Trophoblast cell (in vitro differentiated cells and primary cell): Measurements from ENCODE around the gene PROS1.

Source experiments
- DNase-seq, 2 donors: peaks; one replicate each; pipeline ENCODE4 v3.0.0-alpha.2; 2016
- H2AFZ ChIP-seq: 2 replicates; pipeline ENCODE4 v1.6.1; 2013; ENCODE audit warnings: low read length, moderate library complexity, mild to moderate bottlenecking; ENCODE audit not compliant: insufficient read depth, poor library complexity
- H2AK5ac ChIP-seq: 2 replicates; pipeline ENCODE4 v1.6.1; 2013; ENCODE audit warnings: mild to moderate bottlenecking, low read length
- H2BK120ac ChIP-seq: 2 replicates; pipeline ENCODE4 v1.6.1; 2013; ENCODE audit warnings: low read length, mild to moderate bottlenecking, moderate library complexity; ENCODE audit not compliant: insufficient read depth, poor library complexity
- H2BK12ac ChIP-seq: 2 replicates; pipeline ENCODE4 v1.6.1; 2013; ENCODE audit warnings: mild to moderate bottlenecking, low read length, moderate library complexity
- H2BK5ac ChIP-seq: 2 replicates; pipeline ENCODE4 v1.6.1; 2013; ENCODE audit warnings: low read length, low read depth, moderate library complexity, mild to moderate bottlenecking; ENCODE audit not compliant: poor library complexity
- H3K14ac ChIP-seq: 2 replicates; pipeline ENCODE4 v1.6.1; 2013; ENCODE audit warnings: mild to moderate bottlenecking, low read length
- H3K18ac ChIP-seq: 2 replicates; pipeline ENCODE4 v1.6.1; 2013; ENCODE audit warnings: mild to moderate bottlenecking, low read length
- H3K23ac ChIP-seq: 2 replicates; pipeline ENCODE4 v1.6.1; 2013; ENCODE audit warnings: low read length
- H3K27ac ChIP-seq: 2 replicates; pipeline ENCODE4 v1.5.1; 2013; ENCODE audit warnings: low read depth, mild to moderate bottlenecking, inconsistent platforms, low read length, moderate library complexity
- H3K27me3 ChIP-seq: 2 replicates; pipeline ENCODE4 v1.6.1; 2013; ENCODE audit warnings: inconsistent platforms, mild to moderate bottlenecking, low read length, moderate library complexity; ENCODE audit not compliant: insufficient read depth
- H3K36me3 ChIP-seq, 2 experiments: 1 replicate in 1 of 2; 2 replicates in 1 of 2; pipeline ENCODE4 v1.6.1; 2013; ENCODE audit warnings: low read length in 2 of 2, mild to moderate bottlenecking in 2 of 2, moderate library complexity in 1 of 2; ENCODE audit not compliant: insufficient read depth in 2 of 2, control insufficient read depth in 1 of 2
- H3K4ac ChIP-seq: 2 replicates; pipeline ENCODE4 v1.6.1; 2013; ENCODE audit warnings: low read depth, mild to moderate bottlenecking, low read length, moderate library complexity
- H3K4me1 ChIP-seq, 2 experiments: 1 replicate in 1 of 2; 2 replicates in 1 of 2; pipeline ENCODE4 v1.6.1; 2013; ENCODE audit warnings: low read length in 2 of 2, mild to moderate bottlenecking in 2 of 2, moderate library complexity in 1 of 2; ENCODE audit not compliant: insufficient read depth in 2 of 2, control insufficient read depth in 1 of 2
- H3K4me2 ChIP-seq: 2 replicates; pipeline ENCODE4 v1.6.1; 2013; ENCODE audit warnings: inconsistent platforms, mild to moderate bottlenecking, low read length, moderate library complexity
- H3K4me3 ChIP-seq: 2 replicates; pipeline ENCODE4 v1.5.1; 2013; ENCODE audit warnings: mild to moderate bottlenecking, low read depth, low read length, inconsistent platforms
- H3K79me1 ChIP-seq: one replicate; pipeline ENCODE4 v1.6.1; 2013; ENCODE audit warnings: low read length
- H3K79me2 ChIP-seq: 2 replicates; pipeline ENCODE4 v1.6.1; 2013; ENCODE audit warnings: low read length, mild to moderate bottlenecking; ENCODE audit not compliant: control insufficient read depth, insufficient read depth, poor library complexity
- H3K9ac ChIP-seq: 2 replicates; pipeline ENCODE4 v1.6.1; 2013; ENCODE audit warnings: mild to moderate bottlenecking, low read length
- H3K9me3 ChIP-seq: 2 replicates; pipeline ENCODE4 v1.6.1; 2013; ENCODE audit warnings: low read depth, mild to moderate bottlenecking, control low read depth, inconsistent platforms, low read length; ENCODE audit not compliant: insufficient read depth
- H4K12ac ChIP-seq: 2 replicates; pipeline ENCODE4 v1.6.1; 2013; ENCODE audit warnings: low read depth, mild to moderate bottlenecking, low read length, moderate library complexity
- H4K8ac ChIP-seq: 2 replicates; pipeline ENCODE4 v1.6.1; 2013; ENCODE audit warnings: low read depth, mild to moderate bottlenecking, low read length, moderate library complexity
- H4K91ac ChIP-seq: one replicate; pipeline ENCODE4 v1.6.1; 2013; ENCODE audit warnings: low read depth, mild to moderate bottlenecking, low read length, moderate library complexity
- WGBS: extraction: QIAGEN DNeasy Blood & Tissue Kit; methylation state at CpG from one replicate; pipeline ENCODE4 v1.1.7; 2013; ENCODE audit warnings: missing lambda C conversion rate; ENCODE audit not compliant: insufficient read length, insufficient coverage; ENCODE audit errors: extremely low coverage; 5-methylcytosine and 5-hydroxymethylcytosine counted together

Gene PROS1

DNA sequence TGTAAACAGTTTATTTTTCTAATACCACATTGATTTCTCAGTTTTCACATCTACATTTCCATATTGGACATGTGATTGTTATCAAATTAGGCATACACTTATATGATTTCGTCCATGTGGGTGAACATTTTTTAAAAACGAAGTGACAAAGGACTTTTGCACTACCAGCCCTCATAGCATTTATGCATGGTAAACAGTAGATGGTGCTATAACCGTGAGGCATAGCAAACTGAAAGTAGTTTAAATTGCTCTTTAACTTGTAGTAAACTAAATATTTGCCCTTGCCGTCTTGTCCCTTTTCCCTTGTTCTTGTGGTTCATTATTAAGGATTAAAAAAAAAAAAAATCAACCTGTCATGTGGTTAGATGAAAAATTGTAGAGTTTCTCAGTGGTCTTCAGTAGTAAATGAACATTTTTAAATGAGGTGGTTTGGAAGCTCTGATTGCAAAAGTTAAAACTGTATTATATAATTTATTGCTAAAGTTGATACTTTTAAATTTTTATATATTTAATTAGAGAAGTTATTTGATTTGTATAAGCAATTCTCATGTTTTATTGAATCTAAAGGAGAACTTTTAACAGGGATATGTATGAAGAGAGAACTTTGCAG lies 30.7 kb upstream of the PROS1 start:
- Histone ChIP-seq H3K27me3 (no peaks in the 10 kb centered on the region), H3K79me2 (no peaks in the 10 kb centered on the region), H3K18ac (no peak overlapping the region), H3K4me3 (no peak overlapping the region), H4K8ac (no peak overlapping the region), H3K36me3 (no peaks in the 10 kb centered on the region), H3K9me3 (no peaks in the 10 kb centered on the region), H4K12ac (no peak overlapping the region), H3K4me1 (no peaks in the 10 kb centered on the region), H3K79me1 (no peaks in the 10 kb centered on the region), H3K4me2 (no peak overlapping the region), H3K23ac (no peak overlapping the region), H4K91ac (no peak overlapping the region), H2AFZ (no peak overlapping the region), H3K9ac (no peak overlapping the region), H2BK12ac (no peak overlapping the region), H2BK5ac (no peak overlapping the region), H3K27ac (no peak overlapping the region), H3K14ac (no peak overlapping the region), H3K4ac (no peak overlapping the region), H2AK5ac (no peak overlapping the region), H2BK120ac (no peak overlapping the region)
- no CpG with 5 or more reads among the region's 4 CpGs for WGBS
- DNase-seq, result peak; percentile 4 to 61

DNA sequence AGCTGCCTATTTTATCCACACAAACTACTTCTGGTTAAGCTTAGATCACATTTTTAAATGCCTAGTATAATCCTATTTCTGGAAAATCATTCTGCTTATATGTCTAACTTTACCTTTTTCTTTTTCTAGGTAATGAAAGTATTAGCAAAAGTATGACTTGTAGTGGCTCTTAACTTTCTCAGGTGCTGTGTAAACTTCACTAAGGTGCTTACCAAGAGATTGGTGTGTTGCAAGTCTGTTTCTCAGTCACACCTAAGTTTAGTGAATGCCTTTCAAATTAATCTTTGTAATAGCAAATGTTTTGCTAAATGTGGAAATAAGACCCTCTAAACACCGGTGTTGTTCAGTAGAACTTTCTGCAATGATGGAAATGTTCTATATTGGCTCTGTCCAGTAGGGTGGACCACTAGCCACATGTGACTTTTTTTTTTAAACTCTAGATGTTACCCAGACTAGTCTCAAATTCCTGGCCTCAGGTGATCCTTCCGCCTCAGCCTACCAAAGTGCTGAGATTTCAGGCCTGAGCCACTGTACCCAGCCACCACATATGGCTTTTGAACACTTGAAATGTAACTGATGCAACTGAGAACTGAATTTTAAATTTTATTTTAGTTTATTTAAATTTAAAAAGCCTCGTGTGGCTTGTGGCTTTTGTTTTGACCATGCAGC lies 28.3 kb upstream of the PROS1 start:
- H3K27me3 ChIP-seq, result no peaks in the 10 kb centered on the region
- H3K4me3 ChIP-seq, result no peak overlapping the region
- H3K23ac ChIP-seq, result no peak overlapping the region
- H3K4me1 ChIP-seq, result no peaks in the 10 kb centered on the region
- H3K4ac ChIP-seq, result no peak overlapping the region
- H2BK12ac ChIP-seq, result no peak overlapping the region
- H3K18ac ChIP-seq, result no peak overlapping the region
- H3K36me3 ChIP-seq, result no peaks in the 10 kb centered on the region
- H4K91ac ChIP-seq, result no peak overlapping the region
- no peaks in the 10 kb centered on the region for H3K79me2 ChIP-seq
- no peak overlapping the region for H4K12ac ChIP-seq
- no peak overlapping the region for H3K14ac ChIP-seq
- no peak overlapping the region for H2BK5ac ChIP-seq
- H3K9me3 ChIP-seq, result no peaks in the 10 kb centered on the region
- no peak for DNase-seq
- H3K79me1 ChIP-seq, result no peaks in the 10 kb centered on the region
- H2AK5ac ChIP-seq, result no peak overlapping the region
- H3K4me2 ChIP-seq, result no peak overlapping the region
- no peak overlapping the region for H4K8ac ChIP-seq
- H2AFZ ChIP-seq, result no peak overlapping the region
- no peak overlapping the region for H3K9ac ChIP-seq
- no peak overlapping the region for H2BK120ac ChIP-seq
- WGBS, result no CpG with 5 or more reads among the region's 3 CpGs
- H3K27ac ChIP-seq, result no peak overlapping the region

DNA sequence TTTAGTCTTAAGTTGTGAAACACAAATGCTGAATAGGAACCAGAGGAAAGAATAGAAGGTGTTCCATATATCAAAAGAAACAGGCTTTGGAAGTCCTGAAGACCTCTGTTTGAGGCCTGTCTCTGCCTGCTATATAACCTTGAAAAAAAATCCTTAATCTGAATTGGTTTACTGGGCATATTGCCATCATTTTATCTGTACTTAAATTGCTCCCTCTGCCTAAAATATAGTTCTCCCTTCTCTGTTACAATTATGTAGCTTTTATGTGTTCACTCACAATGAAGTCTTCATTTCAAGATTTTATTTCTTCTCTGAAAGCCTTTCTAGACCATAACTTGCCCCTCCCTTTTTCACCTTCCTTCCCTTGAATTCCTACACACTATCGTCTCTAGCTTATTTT lies 27.5 kb upstream of the PROS1 start:
- H3K79me1 ChIP-seq, result no peaks in the 10 kb centered on the region
- H3K27ac ChIP-seq, result no peak overlapping the region
- H3K4me1 ChIP-seq, result no peaks in the 10 kb centered on the region
- no peak overlapping the region for H3K9ac ChIP-seq
- H2AK5ac ChIP-seq, result no peak overlapping the region
- WGBS, result no CpG with 5 or more reads among the region's 1 CpG
- H3K36me3 ChIP-seq, result no peaks in the 10 kb centered on the region
- no peaks in the 10 kb centered on the region for H3K9me3 ChIP-seq
- H3K4me3 ChIP-seq, result no peak overlapping the region
- no peak overlapping the region for H4K12ac ChIP-seq
- no peak overlapping the region for H3K14ac ChIP-seq
- no peak overlapping the region for H2BK12ac ChIP-seq
- no peak overlapping the region for H3K23ac ChIP-seq
- H3K79me2 ChIP-seq, result no peaks in the 10 kb centered on the region
- H4K91ac ChIP-seq, result no peak overlapping the region
- no peak overlapping the region for H2BK120ac ChIP-seq
- DNase-seq, result no peak
- no peak overlapping the region for H4K8ac ChIP-seq
- H3K27me3 ChIP-seq, result no peaks in the 10 kb centered on the region
- no peak overlapping the region for H3K4ac ChIP-seq
- no peak overlapping the region for H2AFZ ChIP-seq
- no peak overlapping the region for H3K18ac ChIP-seq
- no peak overlapping the region for H3K4me2 ChIP-seq
- H2BK5ac ChIP-seq, result no peak overlapping the region

DNA sequence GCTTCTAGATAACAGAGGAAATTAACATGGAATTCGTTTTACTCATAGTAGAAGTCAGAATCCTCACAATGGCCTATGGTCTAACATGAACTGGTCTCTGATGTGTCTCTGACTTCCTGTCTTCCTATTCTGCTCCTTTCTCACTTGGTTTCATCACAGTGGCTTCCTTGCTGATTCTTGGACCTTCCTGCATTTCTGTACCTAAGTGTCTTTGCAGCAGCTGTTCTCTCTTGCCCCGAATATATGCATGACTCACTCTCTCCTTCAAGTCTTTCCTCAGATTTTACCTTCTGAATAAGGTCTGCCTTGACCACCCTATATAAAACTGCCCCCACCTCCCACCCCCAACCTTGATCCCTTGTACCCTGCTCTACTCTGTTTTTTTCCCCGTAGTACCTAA lies 20.4 kb upstream of the PROS1 start:
- H4K91ac ChIP-seq, result no peak overlapping the region

More for the DNA sequence above, 20.4 kb upstream of the PROS1 start:
- H3K9me3 ChIP-seq, result no peaks in the 10 kb centered on the region
- H2AK5ac ChIP-seq, result no peak overlapping the region
- no peak overlapping the region for H2BK12ac ChIP-seq
- H2BK120ac ChIP-seq, result no peak overlapping the region
- H3K27me3 ChIP-seq, result no peaks in the 10 kb centered on the region
- no peaks in the 10 kb centered on the region for H3K4me1 ChIP-seq
- H3K4me2 ChIP-seq, result no peak overlapping the region
- H4K8ac ChIP-seq, result no peak overlapping the region
- no peaks in the 10 kb centered on the region for H3K36me3 ChIP-seq
- H4K12ac ChIP-seq, result no peak overlapping the region
- H3K4ac ChIP-seq, result no peak overlapping the region
- H2AFZ ChIP-seq, result no peak overlapping the region
- H3K9ac ChIP-seq, result no peak overlapping the region
- no peak overlapping the region for H3K23ac ChIP-seq
- no CpG with 5 or more reads among the region's 3 CpGs for WGBS
- no peak overlapping the region for H3K18ac ChIP-seq
- no peaks in the 10 kb centered on the region for H3K79me1 ChIP-seq
- H2BK5ac ChIP-seq, result no peak overlapping the region
- H3K27ac ChIP-seq, result no peak overlapping the region
- no peaks in the 10 kb centered on the region for H3K79me2 ChIP-seq
- no peak overlapping the region for H3K4me3 ChIP-seq
- DNase-seq, result no peak
- no peak overlapping the region for H3K14ac ChIP-seq
